Kidney epithelial cell (primary cell): ENCODE measurements around the gene RIOK3. TPM values are rescaled to one million over a fixed set of nuclear protein-coding genes. Genes with fewer than 3 reads are reported as not detected.
A peak's percentile ranks its signal among the peaks of the same experiment; 100 is the strongest.
"Not testable (repeated sequence)": the region's sequence is repeated elsewhere in the genome, so short reads cannot be mapped to it uniquely, and the experiment has no call there.

ENCODE experiments used
- DNase-seq: peaks from one replicate; pipeline ENCODE4 v3.0.0-alpha.2; 2010; ENCODE audit warnings: low read depth
- H3K27me3 ChIP-seq: 2 replicates; pipeline ENCODE4 v1.6.0; 2011; ENCODE audit warnings: low read length; ENCODE audit not compliant: control insufficient read depth, insufficient read depth
- H3K36me3 ChIP-seq: 2 replicates; pipeline ENCODE4 v1.5.1; 2011; ENCODE audit warnings: low read length; ENCODE audit not compliant: control insufficient read depth, insufficient read depth
- H3K4me3 ChIP-seq: 2 replicates; pipeline ENCODE4 v1.5.1; 2011; ENCODE audit warnings: low read depth, mild to moderate bottlenecking, control low read depth, low read length
- total RNA-seq: library from RNA; depleted of rRNA; stranded (reverse); fragments of >200 nt; gene quantifications from 2 replicates; pipeline ENCODE4 v1.2.3, GENCODE V29; 2015
- TF ChIP-seq, protein P1 (sequence below): IDR thresholded peaks from 2 replicates; pipeline ENCODE4 v1.5.1; 2011; ENCODE audit warnings: mild to moderate bottlenecking, moderate library complexity, low read length, control low read depth, inconsistent platforms; ENCODE audit not compliant: insufficient read depth, poor library complexity, severe bottlenecking

RIOK3 gene
- total RNA-seq, 1 donor from 2014 or later: 79.8 TPM

DNA sequence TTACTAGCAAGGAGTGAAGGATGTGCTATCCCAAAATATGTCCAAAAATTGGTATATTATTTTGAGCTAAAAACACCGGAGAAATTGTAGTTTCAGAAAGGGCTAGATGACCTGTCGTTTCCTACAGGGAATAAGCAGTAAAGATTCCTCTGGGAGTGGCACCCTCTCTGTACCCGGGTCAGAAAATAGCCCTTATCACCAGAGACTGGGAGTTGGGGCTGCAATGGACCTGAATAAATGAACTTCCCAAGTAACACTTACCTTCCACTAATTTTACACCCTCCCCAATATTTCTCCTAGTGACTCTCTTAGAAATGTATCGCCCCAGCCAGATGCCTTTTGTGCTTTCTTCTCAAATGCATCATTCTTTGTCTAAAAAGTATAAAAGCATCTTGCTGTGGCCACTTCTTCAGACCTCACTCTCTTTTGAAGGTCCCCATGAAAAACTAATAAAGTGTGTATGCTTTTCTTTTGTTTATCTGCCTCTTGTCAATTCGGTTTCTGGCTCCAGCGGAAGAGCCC lies 49.5 kb downstream of the RIOK3 start:
- TF ChIP-seq, protein P1, sequence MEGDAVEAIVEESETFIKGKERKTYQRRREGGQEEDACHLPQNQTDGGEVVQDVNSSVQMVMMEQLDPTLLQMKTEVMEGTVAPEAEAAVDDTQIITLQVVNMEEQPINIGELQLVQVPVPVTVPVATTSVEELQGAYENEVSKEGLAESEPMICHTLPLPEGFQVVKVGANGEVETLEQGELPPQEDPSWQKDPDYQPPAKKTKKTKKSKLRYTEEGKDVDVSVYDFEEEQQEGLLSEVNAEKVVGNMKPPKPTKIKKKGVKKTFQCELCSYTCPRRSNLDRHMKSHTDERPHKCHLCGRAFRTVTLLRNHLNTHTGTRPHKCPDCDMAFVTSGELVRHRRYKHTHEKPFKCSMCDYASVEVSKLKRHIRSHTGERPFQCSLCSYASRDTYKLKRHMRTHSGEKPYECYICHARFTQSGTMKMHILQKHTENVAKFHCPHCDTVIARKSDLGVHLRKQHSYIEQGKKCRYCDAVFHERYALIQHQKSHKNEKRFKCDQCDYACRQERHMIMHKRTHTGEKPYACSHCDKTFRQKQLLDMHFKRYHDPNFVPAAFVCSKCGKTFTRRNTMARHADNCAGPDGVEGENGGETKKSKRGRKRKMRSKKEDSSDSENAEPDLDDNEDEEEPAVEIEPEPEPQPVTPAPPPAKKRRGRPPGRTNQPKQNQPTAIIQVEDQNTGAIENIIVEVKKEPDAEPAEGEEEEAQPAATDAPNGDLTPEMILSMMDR: no peak
- Histone ChIP-seq H3K27me3 (no peaks in the 10 kb centered on the region), H3K4me3 (peak overlapping the region; percentile 77), H3K36me3 (no peaks in the 10 kb centered on the region)
- DNase-seq: no peak

DNA sequence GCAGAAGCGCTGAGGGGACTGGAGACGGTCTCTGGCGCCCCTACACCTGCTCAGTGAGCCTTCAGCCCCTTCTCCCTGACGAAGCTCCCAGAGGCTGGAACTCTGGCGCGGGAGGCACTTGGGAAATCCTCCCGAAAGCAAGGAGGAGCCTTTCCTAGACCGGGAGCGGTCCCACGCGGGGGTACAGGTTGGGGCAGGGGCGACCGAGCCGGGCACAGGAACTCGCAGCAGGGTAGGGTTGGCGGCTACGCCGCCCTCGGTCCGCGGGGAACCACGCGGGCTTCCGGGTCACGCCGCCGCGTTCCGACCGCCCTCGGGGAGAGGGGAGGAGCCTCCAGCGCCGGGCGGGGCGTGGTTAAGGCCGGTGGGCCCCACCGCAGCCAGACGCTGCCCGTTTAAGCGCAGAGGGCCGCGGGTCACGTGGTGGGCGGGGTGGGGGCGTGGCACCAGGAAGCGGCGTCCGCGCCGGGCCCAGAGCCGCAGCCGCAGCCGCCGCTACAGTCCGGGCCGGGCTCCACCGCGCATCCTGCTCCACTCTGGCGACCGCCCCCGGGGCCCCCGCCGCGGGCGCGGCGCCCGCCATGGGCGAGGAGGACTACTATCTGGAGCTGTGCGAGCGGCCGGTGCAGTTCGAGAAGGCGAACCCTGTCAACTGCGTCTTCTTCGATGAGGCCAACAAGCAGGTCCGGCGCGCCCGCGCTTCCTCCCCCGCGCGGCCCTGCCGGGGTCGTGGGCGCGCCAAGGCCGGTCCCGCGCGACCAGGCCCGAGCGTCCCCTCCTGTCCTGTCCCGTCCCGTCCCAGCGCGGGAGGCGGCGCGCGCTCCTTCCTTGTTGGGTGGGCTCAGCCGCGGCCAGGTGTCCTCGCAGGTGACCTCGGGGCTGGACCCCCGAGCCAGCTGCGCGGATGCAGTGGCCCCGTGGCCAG lies 50.2 kb downstream of the RIOK3 start, which contains the start of gene RMC1:
Gene RMC1, plus strand, starts transcription at position 474 of the 925 bp plus-strand sequence. Its CDS starts 108 bp downstream, at position 582.
- peak within 1 kb of the TSS; percentile 77 for H3K4me3 ChIP-seq
- H3K27me3 ChIP-seq: no peaks in the 10 kb centered on the region
- no peaks in the 10 kb centered on the region for H3K36me3 ChIP-seq
- TF ChIP-seq, protein P1: peak; percentile 11
- peak; percentile 45 for DNase-seq

- TF ChIP-seq, protein P1: no peak
- H3K4me3 ChIP-seq: peak overlapping the region; percentile 77
- no peaks in the 10 kb centered on the region for H3K36me3 ChIP-seq
- no peaks in the 10 kb centered on the region for H3K27me3 ChIP-seq
- DNase-seq: no peak
Observed at GRCh38 chr18:23503963-23504344, 50.9 kb downstream of the RIOK3 start.

GRCh38 chr18:23504720-23505119 lies 51.6 kb downstream of the RIOK3 start:
- H3K27me3 ChIP-seq: no peaks in the 10 kb centered on the region
- TF ChIP-seq, protein P1: no peak
- DNase-seq: no peak

GRCh38 chr18:23506393-23506792 lies 53.3 kb downstream of the RIOK3 start:
- DNase-seq: no peak
- Histone ChIP-seq H3K36me3 (no peaks in the 10 kb centered on the region), H3K27me3 (no peaks in the 10 kb centered on the region), H3K4me3 (no peak overlapping the region)
- TF ChIP-seq, protein P1: no peak

More at GRCh38 chr18:23504720-23505119, 51.6 kb downstream of the RIOK3 start:
- Histone ChIP-seq H3K4me3 (peak overlapping the region; percentile 77), H3K36me3 (no peaks in the 10 kb centered on the region)

GRCh38 chr18:23510923-23511322 lies 57.8 kb downstream of the RIOK3 start:
- H3K27me3 ChIP-seq, H3K4me3 ChIP-seq, H3K36me3 ChIP-seq, DNase-seq: not testable (repeated sequence)

GRCh38 chr18:23512216-23512615 lies 59.1 kb downstream of the RIOK3 start:
- H3K36me3 ChIP-seq, DNase-seq, H3K27me3 ChIP-seq, H3K4me3 ChIP-seq: not testable (repeated sequence)
